ENCODE data around the gene METAP2.
A peak's percentile ranks its signal among the peaks of the same experiment; 100 is the strongest.

METAP2 gene

GRCh38 chr12:95545731-95546490, 72.0 kb downstream of the METAP2 start (continued):
- no peak for TF ChIP-seq HOXC10 (CRISPR knock-in tag; IDR thresholded peaks at IDR 0.05)
- TF ChIP-seq ZBTB20 (tag by site-specific recombination; IDR thresholded peaks at IDR 0.05), result no peak
- TF ChIP-seq ZNF311 (tag by site-specific recombination; IDR thresholded peaks at IDR 0.05; ENCODE audit: borderline replicate concordance), result no peak
- TF ChIP-seq ZNF561 (tag by site-specific recombination; IDR thresholded peaks at IDR 0.05; ENCODE audit: borderline replicate concordance), result no peak
- no peak; the same call in 1 of the 2 replicates for TF ChIP-seq ZSCAN4 (tag by site-specific recombination; IDR thresholded peaks at IDR 0.05)
- no peak for TF ChIP-seq YY2 (tag by site-specific recombination; IDR thresholded peaks at IDR 0.05)
- TF ChIP-seq KLF1 (tag by site-specific recombination; IDR thresholded peaks at IDR 0.05), result no peak
- TF ChIP-seq ZNF202 (tag by site-specific recombination; IDR thresholded peaks at IDR 0.05; ENCODE audit: borderline replicate concordance), result no peak
- TF ChIP-seq SP7 (tag by site-specific recombination; IDR thresholded peaks at IDR 0.05), result peak; percentile 100
- no peak for TF ChIP-seq ZNF677 (tag by site-specific recombination; IDR thresholded peaks at IDR 0.05)
- no peak for TF ChIP-seq ZNF157 (tag by site-specific recombination; IDR thresholded peaks at IDR 0.05)
- TF ChIP-seq ZNF518A (tag by site-specific recombination; conservative IDR thresholded peaks at IDR 0.05; ENCODE audit: low read depth), result no peak
- no peak for TF ChIP-seq PBX3 (CRISPR knock-in tag; IDR thresholded peaks at IDR 0.05)
- no peak for TF ChIP-seq ZNF596 (tag by site-specific recombination; IDR thresholded peaks at IDR 0.05)
- no peak for TF ChIP-seq GLIS1 (tag by site-specific recombination; IDR thresholded peaks at IDR 0.05)
- no peak for TF ChIP-seq ZNF776 (tag by site-specific recombination; IDR thresholded peaks at IDR 0.05; ENCODE audit: borderline replicate concordance)
- no peak for TF ChIP-seq ZNF140 (tag by site-specific recombination; IDR thresholded peaks at IDR 0.05)
- no peak for TF ChIP-seq ZNF747 (tag by site-specific recombination; IDR thresholded peaks at IDR 0.05)
- no peak for TF ChIP-seq ZNF664 (tag by site-specific recombination; IDR thresholded peaks at IDR 0.05)
- no peak for TF ChIP-seq ZBTB7A (tag by site-specific recombination; IDR thresholded peaks at IDR 0.05; ENCODE audit: low read depth)
- TF ChIP-seq ZNF555 (tag by site-specific recombination; conservative IDR thresholded peaks at IDR 0.05), result no peak
- no peak; the same call in 1 of the 2 replicates for TF ChIP-seq ZNF692 (tag by site-specific recombination; IDR thresholded peaks at IDR 0.05)
- TF ChIP-seq ZFP37 (tag by site-specific recombination; IDR thresholded peaks at IDR 0.05), result no peak
- TF ChIP-seq ZNF221 (tag by site-specific recombination; IDR thresholded peaks at IDR 0.05; ENCODE audit: borderline replicate concordance), result no peak
- no peak for TF ChIP-seq ZNF792 (tag by site-specific recombination; IDR thresholded peaks at IDR 0.05)
- no peak for TF ChIP-seq ZNF423 (tag by site-specific recombination; IDR thresholded peaks at IDR 0.05)
- 0 out of 2 replicates have a peak, but pooled peaks have one; percentile 9 for TF ChIP-seq ZNF600 (tag by site-specific recombination; IDR thresholded peaks at IDR 0.05)
- peak; percentile 91 for TF ChIP-seq BCL6B (tag by site-specific recombination; IDR thresholded peaks at IDR 0.05)

Data from HEK293 (cell line).